Measurements from ENCODE around the gene ANXA11.

The ANXA11 gene

GRCh38 chr10:80144067-80144695, 61.2 kb downstream of the ANXA11 start:
- peak; percentile 69 for DNase-seq

GRCh38 chr10:80141696-80142460, 63.5 kb downstream of the ANXA11 start:
- peak; percentile 44 for DNase-seq

DNA sequence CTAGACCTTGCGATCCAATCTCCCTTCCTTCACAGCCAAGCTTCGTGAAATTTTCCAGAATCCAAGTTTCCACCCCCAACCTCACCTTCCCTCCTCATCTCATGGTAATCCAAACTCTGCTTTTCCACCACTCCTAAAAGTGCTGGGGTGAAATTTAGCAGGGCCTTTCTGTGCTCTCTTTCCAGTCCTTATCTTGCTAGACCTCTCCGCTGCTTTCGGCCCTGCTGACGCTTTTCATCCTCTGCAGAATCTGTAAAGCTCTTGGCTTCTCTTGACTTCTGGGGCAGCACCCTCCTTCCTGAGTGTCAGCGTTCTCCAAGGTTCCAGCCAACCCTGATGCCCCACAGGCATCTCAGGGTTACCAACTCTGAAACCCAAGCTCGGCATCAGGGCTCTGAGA, 65.1 kb downstream of the ANXA11 start:
- peak; percentile 27 for DNase-seq

DNA sequence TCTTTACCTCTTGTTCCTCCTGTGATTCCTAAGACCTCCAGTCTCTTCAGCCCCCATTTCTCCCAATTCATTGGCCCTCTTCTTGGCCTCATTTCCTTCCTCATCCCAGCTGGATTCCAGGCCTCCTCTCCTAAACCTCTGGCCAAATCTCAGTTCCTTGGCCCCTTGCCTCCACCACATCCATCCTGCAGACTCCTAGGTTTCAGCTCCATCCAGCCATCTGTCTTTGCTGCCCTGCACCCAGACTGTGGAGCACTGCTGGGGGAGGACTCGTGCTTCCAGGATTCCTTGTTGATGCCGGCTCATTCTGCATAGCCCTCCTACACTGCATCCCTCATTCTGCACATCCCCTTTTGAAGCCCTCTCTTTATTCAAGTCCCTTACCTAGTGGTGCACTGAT, 66.1 kb downstream of the ANXA11 start:
- DNase-seq, result no peak

DNA sequence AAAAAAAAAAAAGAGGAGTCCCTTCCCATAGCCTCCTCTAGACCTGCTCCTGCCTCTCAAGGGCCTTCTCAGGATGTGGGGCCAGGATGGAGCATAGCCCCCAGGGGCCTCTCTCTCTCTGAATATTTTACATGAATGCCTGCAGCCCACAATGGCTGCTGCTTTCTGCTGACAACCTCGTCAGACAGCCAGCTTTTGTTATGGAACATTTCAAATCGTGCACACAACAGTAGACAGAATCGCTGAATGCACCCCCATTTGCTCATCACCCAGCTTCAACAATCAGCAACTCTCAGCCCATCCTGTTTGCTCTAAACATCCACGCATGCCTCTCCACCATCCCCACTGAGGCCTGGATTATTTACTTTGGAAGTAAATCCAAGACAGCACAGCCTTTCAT, 67.4 kb downstream of the ANXA11 start:
- DNase-seq, result peak; percentile 19

GRCh38 chr10:80137031-80137862, 68.1 kb downstream of the ANXA11 start:
- DNase-seq, result peak; percentile 45

DNA sequence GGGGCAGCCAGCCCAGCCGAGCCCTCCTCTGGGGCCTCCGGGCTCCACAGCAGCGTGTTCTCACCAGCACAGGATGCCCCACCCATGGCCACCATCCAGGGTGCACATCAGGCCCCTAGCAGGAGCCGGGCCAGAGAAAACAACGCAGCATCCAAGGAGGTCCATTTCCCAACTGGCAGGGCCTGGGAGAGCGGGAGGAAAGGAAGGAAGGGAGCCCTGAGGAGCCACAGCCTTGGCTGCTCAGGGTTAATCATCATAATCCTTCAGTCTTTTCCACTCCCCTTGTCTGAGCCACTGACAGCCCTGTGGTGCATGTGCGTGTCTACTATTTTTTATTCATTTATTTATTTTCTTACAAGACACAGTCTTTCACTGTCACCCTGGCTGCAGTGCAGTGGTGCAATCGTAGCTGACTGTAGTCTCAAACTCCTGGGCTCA, 69.2 kb downstream of the ANXA11 start:
- peak; percentile 39 for DNase-seq

DNA sequence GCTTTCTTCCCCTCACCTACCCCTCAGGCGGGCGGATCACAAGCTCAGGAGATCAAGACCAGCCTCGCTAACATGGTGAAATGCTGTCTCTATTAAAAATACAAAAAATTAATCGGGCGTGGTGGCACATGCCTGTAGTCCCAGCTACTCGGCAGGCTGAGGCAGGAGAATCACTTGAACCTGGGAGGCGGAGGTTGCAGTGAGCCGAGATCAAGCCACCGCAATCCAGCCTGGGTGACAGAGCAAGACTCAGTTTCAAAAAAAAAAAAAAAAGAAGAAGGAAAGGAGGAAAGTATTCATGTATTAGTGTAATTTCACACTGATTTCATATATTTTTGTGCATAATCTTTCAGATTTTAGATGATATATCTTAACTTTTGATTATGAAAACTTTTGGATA, 71.7 kb downstream of the ANXA11 start:
- DNase-seq, result peak; percentile 16

GRCh38 chr10:80133206-80133605, 72.1 kb downstream of the ANXA11 start:
- DNase-seq, result peak; percentile 22

DNA sequence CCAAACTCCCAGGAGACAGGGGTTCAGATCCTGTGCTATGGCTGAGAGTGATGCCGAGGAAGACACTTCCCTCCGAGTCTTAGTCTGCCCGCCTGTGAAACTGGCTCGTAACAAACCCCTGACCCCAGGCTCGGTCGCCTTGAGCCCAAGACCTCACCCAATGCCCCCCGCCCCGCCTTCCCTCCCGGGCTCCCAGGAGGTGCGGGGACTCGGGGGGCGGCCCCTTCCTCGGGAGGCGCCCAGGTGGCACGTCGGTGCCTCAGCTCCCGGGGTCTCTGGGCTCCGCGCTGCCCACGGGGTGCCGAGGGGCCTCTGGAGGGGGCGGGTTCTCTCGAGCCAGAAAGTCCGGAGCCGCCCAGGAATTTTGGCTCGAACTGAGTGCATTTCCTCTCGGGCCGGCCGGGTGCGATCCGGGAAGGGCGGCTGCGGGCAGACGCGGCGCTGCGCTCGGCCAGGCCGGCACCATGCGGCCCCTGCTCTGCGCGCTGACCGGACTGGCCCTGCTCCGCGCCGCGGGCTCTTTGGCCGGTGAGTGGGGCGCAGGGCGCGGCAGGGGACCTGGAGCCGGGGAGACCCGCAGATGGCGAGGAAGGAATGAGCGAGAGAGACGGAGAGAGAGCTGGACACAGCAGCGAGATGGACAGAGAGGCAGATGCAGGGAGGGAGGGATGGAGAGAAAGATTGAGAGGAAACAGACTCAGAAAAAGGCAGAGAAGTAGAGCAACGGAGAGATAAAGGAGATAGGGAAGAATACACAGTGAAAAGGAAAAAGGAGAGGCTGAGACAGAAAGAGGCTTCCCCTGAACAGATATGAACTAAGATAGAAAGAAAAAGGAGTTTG, 72.8 kb downstream of the ANXA11 start, which contains the start of gene PLAC9:
Gene PLAC9, plus strand, starts transcription at position 432 of the 841 bp plus-strand sequence. Its CDS starts 33 bp downstream, at position 465.
- peak; percentile 56 for DNase-seq

GRCh38 chr10:80131499-80131901, 73.8 kb downstream of the ANXA11 start:
- DNase-seq, result peak; percentile 14

- no peak for DNase-seq
Measured at GRCh38 chr10:80126876-80127275, 78.5 kb downstream of the ANXA11 start.

GRCh38 chr10:80122746-80123145, 82.6 kb downstream of the ANXA11 start:
- no peak for DNase-seq

DNA sequence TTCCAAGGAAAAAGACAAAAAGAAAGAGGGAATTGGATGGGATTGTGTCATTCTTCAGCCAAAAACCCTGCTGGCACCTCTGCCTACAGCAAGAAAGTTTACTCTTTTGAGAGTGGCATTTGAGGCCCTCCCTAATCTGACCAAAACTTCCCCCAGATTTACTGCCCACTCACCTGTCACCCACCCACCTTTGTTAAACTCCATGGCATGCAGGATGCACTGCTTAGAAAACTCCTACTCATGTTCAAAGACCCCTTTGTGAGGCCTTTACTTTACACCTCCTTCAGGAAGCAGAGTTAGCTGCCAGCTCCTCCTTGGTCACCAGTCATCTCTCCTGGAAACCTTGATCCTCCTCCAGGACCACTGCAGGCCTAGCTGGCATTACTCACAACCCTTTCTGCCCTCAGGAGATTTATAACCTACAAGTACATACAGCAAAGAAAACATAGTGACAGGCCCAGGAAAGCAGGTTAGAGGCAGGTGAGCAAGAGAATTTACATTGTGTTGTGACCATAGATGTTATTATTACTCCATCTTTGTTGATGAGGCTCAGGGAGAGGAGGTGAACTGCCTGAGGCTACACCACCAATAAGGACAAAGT, 83.1 kb downstream of the ANXA11 start:
- DNase-seq, result no peak

- DNase-seq, result no peak
Measured at GRCh38 chr10:80118669-80119068, 86.7 kb downstream of the ANXA11 start.

- DNase-seq, result no peak
Measured at GRCh38 chr10:80110986-80111385, 94.4 kb downstream of the ANXA11 start.

- DNase-seq, result no peak
Measured at GRCh38 chr10:80108576-80109239, 96.6 kb downstream of the ANXA11 start.

DNA sequence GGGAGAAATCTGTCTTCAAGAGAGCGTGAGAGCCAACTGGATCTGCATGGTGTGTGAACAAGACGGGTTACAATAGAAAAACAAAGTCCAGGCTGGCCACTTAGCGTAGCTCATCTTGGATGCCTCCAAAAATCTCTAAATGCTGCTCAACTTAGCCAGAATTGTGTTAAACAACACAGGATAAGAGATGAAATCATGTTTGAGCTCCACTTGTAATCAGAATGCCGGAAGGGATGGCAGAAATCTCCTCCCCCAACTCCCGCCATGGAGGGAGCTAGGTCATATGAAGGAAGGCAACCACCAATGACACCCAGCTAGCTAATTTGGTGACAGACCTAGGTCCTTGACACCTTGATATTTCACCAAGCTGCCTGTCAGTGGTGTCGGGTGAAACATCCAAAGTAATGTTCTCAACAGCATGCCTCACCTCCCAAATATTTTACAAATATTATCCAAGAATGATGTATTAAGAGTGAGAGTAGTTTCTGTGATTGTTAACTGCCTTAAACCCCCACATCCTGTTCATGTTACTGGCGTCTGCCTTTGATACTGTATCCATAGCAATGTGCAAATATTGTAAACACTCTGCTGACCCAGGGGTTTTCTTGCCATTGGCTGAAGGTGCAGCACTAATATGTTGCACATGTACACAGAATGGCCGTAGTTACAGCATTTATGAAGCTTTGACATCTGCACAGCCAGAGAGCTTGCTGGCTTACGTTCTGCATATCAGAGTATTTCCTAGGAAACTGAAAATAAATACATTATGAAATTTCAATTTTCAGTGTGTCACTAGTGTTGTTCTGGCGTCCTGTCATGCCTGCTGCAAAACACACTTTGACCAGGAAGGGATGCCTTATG, 101.0 kb downstream of the ANXA11 start:
- DNase-seq, result no peak

All from activated effector memory CD4-positive, alpha-beta T cell treated with anti-CD3 and anti-CD28 coated beads, Interleukin-2, amount 50 U/mL, for 16 hours (primary cell).